HG02588 (cell line): ENCODE results near the gene BMPR2.

Experiments used
- ATAC-seq: cut with Tn5 transposase; IDR thresholded peaks from one replicate; pipeline ENCODE4 v1.9.1; 2021; ENCODE audit warnings: mild to moderate bottlenecking, moderate library complexity; ENCODE audit not compliant: unreplicated experiment

Gene BMPR2

DNA sequence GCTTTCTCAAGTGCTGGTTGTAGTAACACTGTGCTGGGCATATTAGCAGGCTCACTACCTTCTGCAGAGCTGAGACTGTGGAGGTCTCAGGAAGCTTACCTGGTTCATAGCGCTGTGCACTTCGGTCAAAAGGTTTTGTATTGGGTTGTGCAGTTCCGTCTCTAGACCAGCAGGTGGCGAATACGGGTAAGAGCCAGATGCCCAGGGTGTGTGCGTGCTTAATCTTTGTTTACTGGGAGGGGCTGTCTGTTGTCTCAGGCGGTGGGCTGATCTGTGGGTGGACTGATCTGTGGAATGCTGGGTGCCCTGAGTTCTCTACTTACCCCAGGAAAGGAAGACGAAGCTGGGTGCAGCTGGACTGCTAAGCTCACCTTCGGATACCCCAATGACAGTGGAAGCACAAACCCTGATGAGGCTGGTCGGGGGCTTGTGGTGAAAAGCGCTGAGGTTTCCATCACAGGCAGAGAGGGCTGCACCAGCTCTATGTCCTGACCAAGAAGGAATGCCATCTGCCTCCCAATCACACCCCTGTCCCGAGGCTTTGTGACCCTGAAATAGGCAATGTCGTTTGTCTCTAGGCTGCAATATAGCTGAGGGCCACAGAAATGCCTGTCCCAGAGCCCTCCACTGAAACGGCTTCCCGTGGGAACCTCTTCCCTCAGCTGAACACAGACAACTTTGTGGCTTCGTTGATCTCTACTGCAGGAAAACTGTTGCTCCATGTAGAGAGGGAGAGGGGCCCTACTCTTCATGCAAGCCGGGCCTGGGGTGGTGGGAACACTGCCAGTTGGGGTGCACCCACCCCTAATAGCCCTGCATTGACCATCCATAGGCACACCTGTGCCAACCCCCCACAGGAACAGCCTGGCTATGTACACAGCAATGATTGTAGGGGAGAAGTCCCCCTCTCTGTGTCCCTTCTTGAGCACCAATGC is 212.8 kb downstream of the BMPR2 start:
- no peak for ATAC-seq

GRCh38 chr2:202589582-202589949 is 213.4 kb downstream of the BMPR2 start:
- no peak for ATAC-seq

DNA sequence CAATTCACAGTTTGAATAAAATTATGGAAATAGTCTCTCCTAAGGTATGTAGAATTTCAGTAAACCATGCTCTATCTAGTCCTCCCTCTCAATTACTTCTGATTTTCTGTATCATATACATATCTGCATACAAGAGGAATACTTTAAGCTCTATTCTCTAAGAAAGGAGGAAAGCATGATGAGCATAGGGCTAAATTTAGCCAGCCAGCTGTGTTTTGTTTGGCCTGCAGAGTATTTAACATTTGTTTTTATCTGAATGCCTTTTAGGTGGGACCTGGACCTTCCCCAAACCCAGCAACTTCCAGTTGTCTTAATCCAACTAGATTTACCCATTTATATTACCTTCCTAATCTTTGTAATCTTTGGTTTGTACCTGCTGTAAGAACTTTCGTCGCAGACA is 216.4 kb downstream of the BMPR2 start:
- ATAC-seq, result no peak

DNA sequence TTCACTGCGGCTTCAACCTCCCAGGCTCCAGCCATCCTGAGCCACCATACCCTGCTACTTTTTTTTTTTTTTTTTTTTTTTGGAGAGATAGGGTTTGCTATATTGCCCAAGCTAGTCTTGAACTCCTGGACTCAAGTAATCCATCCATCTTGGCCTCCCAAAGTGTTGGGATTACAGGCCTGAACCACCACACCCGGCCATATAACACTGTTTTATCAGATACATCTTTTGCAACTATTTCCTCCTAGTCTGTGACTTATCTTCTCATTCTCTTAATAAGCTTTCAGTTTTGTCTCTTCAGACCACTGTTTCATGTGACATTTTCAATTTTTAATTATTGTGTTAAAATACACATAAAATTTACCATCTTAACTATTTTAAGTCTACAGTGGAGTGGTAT is 223.0 kb downstream of the BMPR2 start:
- no peak for ATAC-seq

DNA sequence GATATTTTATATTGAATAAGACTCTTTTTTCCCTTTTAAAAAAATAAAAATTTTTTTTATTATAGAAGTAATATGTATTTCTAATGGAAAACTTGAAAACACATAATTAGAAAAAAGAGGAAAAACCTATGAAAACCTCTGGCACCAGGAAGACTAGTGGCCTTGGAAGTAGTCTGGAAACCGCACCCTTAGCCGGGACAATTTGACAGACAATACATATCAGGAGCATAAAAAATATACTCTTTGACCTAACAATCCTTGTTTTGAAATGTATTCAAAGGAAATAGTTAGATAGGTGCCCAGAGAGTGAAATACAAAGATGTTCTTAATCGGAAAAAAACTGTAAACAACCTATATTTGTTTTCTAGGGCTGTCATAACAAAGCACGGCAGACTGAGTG is 223.8 kb downstream of the BMPR2 start:
- no peak for ATAC-seq

DNA sequence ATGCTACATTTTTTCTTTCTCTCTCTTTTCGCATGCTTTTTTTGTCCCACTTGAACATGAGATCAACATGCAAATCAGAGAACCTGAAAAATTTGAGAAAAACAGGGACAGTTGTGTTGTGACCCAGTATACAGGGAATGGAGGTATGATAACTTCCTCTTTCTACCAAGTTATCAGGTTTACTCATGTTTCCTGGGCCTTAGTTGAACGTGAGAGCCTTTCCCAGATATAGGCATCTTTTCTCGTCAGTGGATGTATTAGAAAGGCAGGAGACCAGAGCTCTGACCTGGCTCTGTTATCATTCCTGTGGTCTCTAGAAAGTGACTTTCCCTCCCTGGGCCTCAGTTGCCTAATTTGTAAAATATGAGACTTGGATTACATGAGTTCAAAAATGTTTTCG is 228.6 kb downstream of the BMPR2 start:
- no peak for ATAC-seq

DNA sequence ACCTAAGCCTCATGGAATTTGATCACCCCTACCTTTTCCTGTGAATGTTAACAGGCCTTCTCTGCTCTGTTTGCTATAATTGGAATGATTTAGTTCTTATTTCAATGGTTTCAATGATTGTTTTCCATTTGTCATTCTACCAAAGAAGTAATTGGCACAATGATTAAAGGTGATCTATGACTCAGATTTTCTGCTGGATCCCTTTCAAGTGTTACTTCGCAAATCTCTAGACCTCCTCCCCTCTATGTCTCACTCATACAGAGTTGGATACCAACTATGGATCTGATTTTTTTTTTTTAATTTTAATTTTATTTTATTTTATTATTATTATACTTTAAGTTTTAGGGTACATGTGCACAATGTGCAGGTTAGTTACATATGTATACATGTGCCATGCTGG is 229.0 kb downstream of the BMPR2 start:
- ATAC-seq, result no peak

DNA sequence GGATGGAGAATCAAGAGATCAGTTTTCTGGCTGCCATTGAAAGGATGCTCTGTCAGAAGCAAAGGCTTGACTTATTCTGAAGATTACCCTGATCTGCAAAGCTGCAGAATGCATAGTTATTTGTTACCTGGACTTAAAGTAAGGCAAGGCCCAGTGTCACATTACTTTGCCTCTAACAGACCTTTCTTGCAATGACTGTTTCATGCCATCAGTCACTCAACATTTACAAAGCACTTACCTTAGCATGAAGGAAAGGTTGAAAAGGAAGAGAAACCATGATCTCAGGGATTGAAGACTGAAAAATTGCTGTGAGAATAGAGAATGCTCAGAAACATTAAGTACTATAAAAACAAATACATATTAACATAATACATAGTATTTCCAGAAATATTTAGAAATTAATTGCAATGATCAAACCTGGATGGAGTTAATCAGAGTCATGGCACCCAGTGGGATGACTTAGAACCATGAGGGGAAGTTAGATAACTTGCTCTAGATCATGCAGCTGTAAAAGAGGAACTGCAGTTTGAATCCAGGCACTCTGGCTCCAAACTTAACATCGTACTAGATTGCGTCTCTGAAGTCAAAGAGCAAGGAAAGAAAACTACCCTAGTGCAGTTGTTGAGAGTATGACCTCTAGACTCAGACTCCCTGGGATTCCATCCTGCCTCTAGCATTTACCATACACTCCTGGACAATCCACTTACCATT is 232.2 kb downstream of the BMPR2 start:
- ATAC-seq, result no peak

DNA sequence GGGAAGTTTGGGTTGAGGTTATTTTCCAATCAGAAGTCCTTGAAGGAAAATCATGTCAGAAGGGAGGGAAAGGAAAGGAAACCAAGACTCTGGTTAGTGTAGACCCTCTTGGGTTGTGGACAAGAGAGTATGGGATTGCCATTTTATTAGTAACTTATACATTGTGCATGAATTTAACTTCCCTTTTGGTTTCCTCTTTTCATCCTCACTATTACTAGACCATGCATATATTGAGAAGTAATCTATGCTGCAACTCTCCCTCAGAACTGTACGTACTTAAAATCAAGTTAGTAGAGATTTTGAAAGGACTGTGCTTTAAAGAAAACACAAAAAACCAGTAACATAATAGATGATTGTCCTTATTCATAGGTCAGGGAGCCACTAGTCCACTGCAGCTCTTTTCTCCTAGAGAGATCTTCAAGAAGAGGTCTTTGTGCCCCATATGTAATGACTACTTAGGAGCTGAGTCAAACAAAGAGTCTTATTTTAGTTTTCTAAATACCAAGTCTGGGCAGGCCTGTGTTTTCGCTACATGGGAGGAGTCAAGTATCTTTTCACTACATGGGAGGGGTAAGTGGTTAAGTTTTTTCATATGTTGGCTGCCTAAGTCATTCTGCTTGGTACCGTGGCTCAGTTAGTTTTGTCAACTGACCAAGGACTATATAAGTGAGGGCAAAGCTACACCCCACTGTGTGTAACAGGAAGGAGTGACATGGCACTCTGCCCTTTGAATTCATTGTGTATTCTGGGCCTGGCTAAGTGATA is 233.4 kb downstream of the BMPR2 start:
- peak; percentile 96 for ATAC-seq

DNA sequence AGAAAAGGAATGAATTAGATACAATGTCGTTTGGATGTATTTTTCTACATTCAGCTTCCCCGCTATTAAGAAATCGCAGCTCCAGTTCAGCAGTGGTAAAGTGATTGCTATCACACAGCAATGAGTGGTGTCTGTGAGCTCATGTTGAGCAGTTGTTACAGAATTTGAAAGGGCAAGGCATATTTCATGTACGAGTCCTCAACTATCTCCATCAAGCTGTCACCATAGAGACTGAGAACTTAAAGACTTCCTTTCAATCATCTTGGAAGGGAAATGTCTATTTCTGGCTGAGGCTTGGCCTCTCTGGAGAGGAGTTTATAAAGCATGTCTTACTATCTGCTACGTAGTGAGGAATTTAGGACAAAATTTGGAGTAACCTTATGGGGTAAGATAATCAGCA is 234.3 kb downstream of the BMPR2 start:
- no peak for ATAC-seq

DNA sequence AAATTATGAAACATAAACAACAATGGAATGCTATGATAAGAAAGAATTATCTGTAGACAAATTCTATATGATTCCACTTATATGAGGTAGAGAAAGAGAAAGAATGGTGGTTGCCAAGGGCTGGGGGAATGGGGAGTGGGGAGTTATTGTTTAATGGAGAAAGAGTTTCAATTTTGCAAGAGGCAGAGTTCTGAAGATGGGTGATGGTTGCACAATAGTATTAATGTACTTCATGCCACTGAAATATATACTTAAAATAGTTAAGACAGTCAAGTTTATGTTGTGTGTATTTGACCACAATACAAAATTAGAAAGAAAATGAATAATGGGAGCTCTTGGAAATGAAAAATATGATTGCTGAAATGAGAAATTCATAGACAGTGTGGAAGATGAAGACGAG is 236.0 kb downstream of the BMPR2 start:
- no peak for ATAC-seq

- ATAC-seq, result no peak
These were observed 237.4 kb downstream of the BMPR2 start for GRCh38 chr2:202613479-202613878.
